MM.1S (cell line): Measurements from ENCODE around the gene ACIN1.

ENCODE experiments used
- EZH2 ChIP-seq: fragments of 300-600 bp; sonication (generic); optimal IDR thresholded peaks from 2 replicates; pipeline ENCODE3; 2017; ENCODE audit warnings: low read depth, mild to moderate bottlenecking, antibody characterized with exemption, low read length, mixed read lengths
- TF ChIP-seq, protein P1 (sequence below): fragments of 300-600 bp; sonication (generic); IDR thresholded peaks from 2 replicates; pipeline ENCODE4 v1.5.1; 2016; ENCODE audit warnings: antibody characterized with exemption, low read length, mixed read lengths

DNA sequence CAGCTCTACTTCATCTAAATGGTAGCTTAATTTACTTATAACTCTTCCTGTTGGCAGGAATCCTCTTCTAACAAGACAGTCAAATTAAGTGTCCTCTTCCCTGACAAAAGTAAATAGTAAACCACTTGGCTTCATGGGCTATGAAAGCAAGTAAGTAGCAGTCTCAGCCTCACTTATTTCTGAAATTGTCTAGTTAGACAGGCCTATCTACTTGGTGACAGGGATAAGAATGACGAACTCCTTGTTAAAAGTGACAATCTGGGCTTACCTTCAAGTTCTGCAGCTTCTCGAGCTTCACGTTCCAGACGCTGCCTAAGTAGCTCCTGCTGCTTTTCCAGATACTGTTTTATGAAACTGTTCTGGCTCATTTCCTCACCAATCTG is 4.7 kb downstream of the ACIN1 start:
- TF ChIP-seq, protein P1, sequence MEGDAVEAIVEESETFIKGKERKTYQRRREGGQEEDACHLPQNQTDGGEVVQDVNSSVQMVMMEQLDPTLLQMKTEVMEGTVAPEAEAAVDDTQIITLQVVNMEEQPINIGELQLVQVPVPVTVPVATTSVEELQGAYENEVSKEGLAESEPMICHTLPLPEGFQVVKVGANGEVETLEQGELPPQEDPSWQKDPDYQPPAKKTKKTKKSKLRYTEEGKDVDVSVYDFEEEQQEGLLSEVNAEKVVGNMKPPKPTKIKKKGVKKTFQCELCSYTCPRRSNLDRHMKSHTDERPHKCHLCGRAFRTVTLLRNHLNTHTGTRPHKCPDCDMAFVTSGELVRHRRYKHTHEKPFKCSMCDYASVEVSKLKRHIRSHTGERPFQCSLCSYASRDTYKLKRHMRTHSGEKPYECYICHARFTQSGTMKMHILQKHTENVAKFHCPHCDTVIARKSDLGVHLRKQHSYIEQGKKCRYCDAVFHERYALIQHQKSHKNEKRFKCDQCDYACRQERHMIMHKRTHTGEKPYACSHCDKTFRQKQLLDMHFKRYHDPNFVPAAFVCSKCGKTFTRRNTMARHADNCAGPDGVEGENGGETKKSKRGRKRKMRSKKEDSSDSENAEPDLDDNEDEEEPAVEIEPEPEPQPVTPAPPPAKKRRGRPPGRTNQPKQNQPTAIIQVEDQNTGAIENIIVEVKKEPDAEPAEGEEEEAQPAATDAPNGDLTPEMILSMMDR, result no peak
- TF ChIP-seq EZH2, result no peak
